Skeletal muscle satellite cell (primary cell): ENCODE data around the gene ANKFN1.

Experiments used
- H3K27me3 ChIP-seq: 2 replicates; pipeline ENCODE4 v1.7.0; 2013; ENCODE audit warnings: low read length; ENCODE audit not compliant: control insufficient read depth, insufficient read depth
- H3K36me3 ChIP-seq: 2 replicates; pipeline ENCODE4 v1.7.0; 2013; ENCODE audit warnings: mild to moderate bottlenecking, control low read depth, low read length; ENCODE audit not compliant: insufficient read depth
- H3K4me1 ChIP-seq: 2 replicates; pipeline ENCODE4 v1.7.0; 2013; ENCODE audit warnings: low read length; ENCODE audit not compliant: control insufficient read depth, insufficient read depth
- H3K4me2 ChIP-seq: 2 replicates; pipeline ENCODE4 v1.7.0; 2013; ENCODE audit warnings: mild to moderate bottlenecking, low read length
- H3K4me3 ChIP-seq: 2 replicates; pipeline ENCODE4 v1.7.0; 2013; ENCODE audit warnings: low read length
- H3K9ac ChIP-seq: 2 replicates; pipeline ENCODE4 v1.7.0; 2013; ENCODE audit warnings: mild to moderate bottlenecking, low read depth, low read length, moderate library complexity
- H3K9me3 ChIP-seq: replicated peaks from 2 replicates; pipeline ENCODE4 v1.7.0; 2013; ENCODE audit warnings: mild to moderate bottlenecking, control low read depth, low read length

Gene ANKFN1

GRCh38 chr17:56426901-56427300 is 273.6 kb downstream of the ANKFN1 start:
- Histone ChIP-seq H3K9ac (no peak overlapping the region), H3K27me3 (no peaks in the 10 kb centered on the region), H3K36me3 (no peaks in the 10 kb centered on the region), H3K4me1 (no peaks in the 10 kb centered on the region), H3K4me3 (no peak overlapping the region), H3K9me3 (no peaks in the 10 kb centered on the region), H3K4me2 (no peak overlapping the region)

GRCh38 chr17:56431736-56432135 is 278.5 kb downstream of the ANKFN1 start:
- H3K4me3 ChIP-seq: no peak overlapping the region
- no peak overlapping the region for H3K4me2 ChIP-seq

GRCh38 chr17:56432443-56432842 is 279.2 kb downstream of the ANKFN1 start:
- H3K9ac ChIP-seq: no peak overlapping the region
- no peaks in the 10 kb centered on the region for H3K4me1 ChIP-seq
- no peak overlapping the region for H3K4me2 ChIP-seq
- H3K4me3 ChIP-seq: no peak overlapping the region
- no peaks in the 10 kb centered on the region for H3K36me3 ChIP-seq
- no peaks in the 10 kb centered on the region for H3K9me3 ChIP-seq
- H3K27me3 ChIP-seq: no peaks in the 10 kb centered on the region

More at GRCh38 chr17:56431736-56432135, 278.5 kb downstream of the ANKFN1 start:
- Histone ChIP-seq H3K9me3 (no peaks in the 10 kb centered on the region), H3K9ac (no peak overlapping the region), H3K36me3 (no peaks in the 10 kb centered on the region), H3K4me1 (no peaks in the 10 kb centered on the region), H3K27me3 (no peaks in the 10 kb centered on the region)

- Histone ChIP-seq H3K4me2 (no peak overlapping the region), H3K4me3 (no peak overlapping the region), H3K36me3 (no peaks in the 10 kb centered on the region), H3K4me1 (no peaks in the 10 kb centered on the region), H3K9ac (no peak overlapping the region), H3K27me3 (no peaks in the 10 kb centered on the region), H3K9me3 (no peaks in the 10 kb centered on the region)
These were observed 281.3 kb downstream of the ANKFN1 start for GRCh38 chr17:56434610-56435009.

GRCh38 chr17:56436142-56436541 is 282.9 kb downstream of the ANKFN1 start:
- no peak overlapping the region for H3K9ac ChIP-seq
- no peaks in the 10 kb centered on the region for H3K36me3 ChIP-seq
- H3K4me1 ChIP-seq: peaks cover 14% of the 10 kb centered on the region
- no peaks in the 10 kb centered on the region for H3K27me3 ChIP-seq
- no peaks in the 10 kb centered on the region for H3K9me3 ChIP-seq
- no peak overlapping the region for H3K4me2 ChIP-seq
- H3K4me3 ChIP-seq: no peak overlapping the region

GRCh38 chr17:56440419-56440818 is 287.1 kb downstream of the ANKFN1 start:
- Histone ChIP-seq H3K36me3 (no peaks in the 10 kb centered on the region), H3K9me3 (no peaks in the 10 kb centered on the region), H3K4me2 (peak overlapping the region; percentile 70), H3K4me1 (peaks cover 21% of the 10 kb centered on the region), H3K4me3 (peak overlapping the region; percentile 18), H3K27me3 (no peaks in the 10 kb centered on the region), H3K9ac (peak overlapping the region; percentile 14)

GRCh38 chr17:56441308-56441707 is 288.0 kb downstream of the ANKFN1 start:
- Histone ChIP-seq H3K36me3 (no peaks in the 10 kb centered on the region), H3K4me3 (no peak overlapping the region), H3K9ac (peak overlapping the region; percentile 14), H3K27me3 (no peaks in the 10 kb centered on the region), H3K4me1 (peaks cover 21% of the 10 kb centered on the region), H3K9me3 (no peaks in the 10 kb centered on the region), H3K4me2 (peak overlapping the region; percentile 70)

- Histone ChIP-seq H3K9ac (no peak overlapping the region), H3K36me3 (no peaks in the 10 kb centered on the region), H3K4me3 (no peak overlapping the region), H3K9me3 (no peaks in the 10 kb centered on the region), H3K27me3 (no peaks in the 10 kb centered on the region), H3K4me2 (no peak overlapping the region), H3K4me1 (peaks cover 9% of the 10 kb centered on the region)
These were observed 292.6 kb downstream of the ANKFN1 start for GRCh38 chr17:56445692-56446411.

- Histone ChIP-seq H3K4me2 (no peak overlapping the region), H3K27me3 (no peaks in the 10 kb centered on the region), H3K4me3 (no peak overlapping the region), H3K36me3 (no peaks in the 10 kb centered on the region), H3K9ac (no peak overlapping the region), H3K9me3 (no peaks in the 10 kb centered on the region), H3K4me1 (peaks cover 5% of the 10 kb centered on the region)
These were observed 293.9 kb downstream of the ANKFN1 start for GRCh38 chr17:56447171-56447570.

GRCh38 chr17:56448371-56448770 is 295.1 kb downstream of the ANKFN1 start:
- H3K36me3 ChIP-seq: no peaks in the 10 kb centered on the region
- no peaks in the 10 kb centered on the region for H3K9me3 ChIP-seq
- H3K9ac ChIP-seq: no peak overlapping the region
- H3K4me2 ChIP-seq: no peak overlapping the region
- H3K4me3 ChIP-seq: no peak overlapping the region
- H3K4me1 ChIP-seq: peaks cover 5% of the 10 kb centered on the region
- H3K27me3 ChIP-seq: no peaks in the 10 kb centered on the region

- no peak overlapping the region for H3K4me3 ChIP-seq
- H3K4me1 ChIP-seq: peaks cover 5% of the 10 kb centered on the region
- no peaks in the 10 kb centered on the region for H3K36me3 ChIP-seq
- H3K9me3 ChIP-seq: no peaks in the 10 kb centered on the region
- H3K27me3 ChIP-seq: no peaks in the 10 kb centered on the region
- H3K9ac ChIP-seq: no peak overlapping the region
- H3K4me2 ChIP-seq: no peak overlapping the region
These were observed 295.9 kb downstream of the ANKFN1 start for GRCh38 chr17:56449176-56449575.

GRCh38 chr17:56451629-56452028 is 298.4 kb downstream of the ANKFN1 start:
- H3K9me3 ChIP-seq: no peaks in the 10 kb centered on the region
- H3K4me3 ChIP-seq: no peak overlapping the region
- H3K36me3 ChIP-seq: no peaks in the 10 kb centered on the region
- no peak overlapping the region for H3K9ac ChIP-seq
- H3K4me1 ChIP-seq: peaks cover 5% of the 10 kb centered on the region
- no peak overlapping the region for H3K4me2 ChIP-seq
- no peaks in the 10 kb centered on the region for H3K27me3 ChIP-seq
